HepG2 (cell line): ENCODE measurements around the gene SNCA. TPM values are rescaled to one million over a fixed set of nuclear protein-coding genes. Genes with fewer than 3 reads are reported as not detected.

Source experiments
- ATAC-seq: fragments of 200-7000 bp; cut with Tn5 transposase; 3 replicates; pipeline ENCODE4 v1.9.1; 2020; ENCODE audit warnings: mild to moderate bottlenecking, moderate library complexity
- BruUV-seq: library from RNA; stranded (reverse); fragments of 400-500 nt; replicated peaks from 2 replicates; lab custom pipeline; 2021; lab: Mats Ljungman, UMichigan
- CTCF ChIA-PET: fragments of 300-600 bp; formaldehyde crosslinking; extraction: SDS; loops from one replicate; lab custom pipeline; 2021; ENCODE audit warnings: low total read pairs, inconsistent platforms, low intra/inter-chr PET ratio; lab: Yijun Ruan, JAX
- POLR2A ChIA-PET: fragments of 350-600 bp; sonication (Branson Sonifier 250); formaldehyde crosslinking; loops from one replicate; lab custom pipeline; 2020; ENCODE audit warnings: antibody characterized with exemption, inconsistent platforms; lab: Yijun Ruan, JAX
- DNase-seq: peaks from one replicate; pipeline ENCODE4 v3.0.0-alpha.2; 2015; ENCODE audit warnings: low spot score
- FAIRE-seq: peaks from 3 replicates; lab custom pipeline; 2011; peaks lifted over from hg19 to GRCh38; lab: Jason Lieb, UNC
- H2AFZ ChIP-seq: one replicate; pipeline ENCODE4 v1.6.1; 2011; ENCODE audit warnings: low read length, inconsistent platforms
- H3K27ac ChIP-seq: fragments of 300-600 bp; 3 replicates; pipeline ENCODE4 v1.8.0; 2011; ENCODE audit warnings: mixed run types, mild to moderate bottlenecking, mixed read lengths, low read length, inconsistent platforms; ENCODE audit not compliant: insufficient read depth; ENCODE audit errors: extremely low read length
- H3K27me3 ChIP-seq, 2 experiments: fragments of 200-600 bp in 1 of 2; 2 replicates in 1 of 2; 3 replicates in 1 of 2; pipeline versions ENCODE4 v1.6.0 to v1.8.0; 2011; ENCODE audit warnings: low read length in 2 of 2, mild to moderate bottlenecking in 2 of 2, moderate library complexity in 2 of 2, inconsistent platforms in 1 of 2; ENCODE audit not compliant: insufficient read depth in 2 of 2, control insufficient read depth in 1 of 2
- H3K36me3 ChIP-seq, 2 experiments: fragments of 200-600 bp in 1 of 2; replicated peaks in 1 of 2; 2 replicates in 1 of 2; 3 replicates in 1 of 2; pipeline versions ENCODE4 v1.5.1 to v1.8.0; 2011; ENCODE audit warnings: low read length in 2 of 2, inconsistent platforms in 1 of 2; ENCODE audit not compliant: insufficient read depth in 2 of 2, control insufficient read depth in 1 of 2
- H3K4me1 ChIP-seq: 2 replicates; pipeline ENCODE4 v1.5.1; 2012; ENCODE audit warnings: low read length, inconsistent platforms; ENCODE audit not compliant: insufficient read depth
- H3K4me2 ChIP-seq: 2 replicates; pipeline ENCODE4 v1.6.0; 2011; ENCODE audit warnings: low read depth, low read length, inconsistent platforms
- H3K4me3 ChIP-seq, 3 experiments: fragments of 200-600 bp in 1 of 3; sonication (generic), shearing (Covaris generic) in 1 of 3; replicated peaks in 1 of 3; 2 replicates each; pipeline ENCODE4 v1.5.1; 2011 to 2016; ENCODE audit warnings: low read length in 3 of 3, inconsistent platforms in 2 of 3, low read depth in 2 of 3, mild to moderate bottlenecking in 2 of 3, control low read depth in 1 of 3, mixed read lengths in 1 of 3; ENCODE audit not compliant: insufficient read depth in 1 of 3
- H3K79me2 ChIP-seq: one replicate; pipeline ENCODE4 v1.6.1; 2011; ENCODE audit warnings: low read length, inconsistent platforms; ENCODE audit not compliant: insufficient read depth
- H3K9ac ChIP-seq: 2 replicates; pipeline ENCODE4 v1.6.0; 2011; ENCODE audit warnings: mild to moderate bottlenecking, low read depth, low read length, inconsistent platforms; ENCODE audit not compliant: insufficient read depth
- H3K9me3 ChIP-seq: 2 replicates; pipeline ENCODE4 v1.5.1; 2012; ENCODE audit warnings: mild to moderate bottlenecking, low read length
- H4K20me1 ChIP-seq: 2 replicates; pipeline ENCODE4 v1.6.0; 2011; ENCODE audit warnings: inconsistent platforms, mild to moderate bottlenecking, low read length, moderate library complexity; ENCODE audit not compliant: insufficient read depth
- KLF9 ChIP-seq: IDR thresholded peaks from 2 replicates; pipeline ENCODE4 v1.6.1; 2016; ENCODE audit warnings: low read depth
- MED13 ChIP-seq: sonication (generic); formaldehyde crosslinking; IDR thresholded peaks from 2 replicates; pipeline ENCODE4 v1.5.0; 2020; ENCODE audit warnings: missing genetic modification reagents
- RBM39 ChIP-seq: fragments of 200-400 bp; formaldehyde crosslinking; IDR thresholded peaks from one replicate; pipeline ENCODE4 v1.6.1; 2018; ENCODE audit warnings: antibody characterized with exemption, mild to moderate bottlenecking, low read depth, low read length; ENCODE audit not compliant: poor library complexity, severe bottlenecking
- YEATS2 ChIP-seq: sonication (generic); formaldehyde crosslinking; IDR thresholded peaks from 2 replicates; pipeline ENCODE4 v1.4.0; 2020; ENCODE audit warnings: missing genetic modification reagents, borderline replicate concordance
- ZNF20 ChIP-seq: sonication (generic); formaldehyde crosslinking; IDR thresholded peaks from 2 replicates; pipeline ENCODE4 v1.4.0; 2020; ENCODE audit warnings: mild to moderate bottlenecking, moderate library complexity, missing genetic modification reagents
- ZNF317 ChIP-seq: sonication (generic); formaldehyde crosslinking; IDR thresholded peaks from 2 replicates; pipeline ENCODE4 v1.5.0; 2020; ENCODE audit warnings: mild to moderate bottlenecking, missing genetic modification reagents
- ZNF615 ChIP-seq: sonication (generic); formaldehyde crosslinking; IDR thresholded peaks from 2 replicates; pipeline ENCODE4 v1.5.0; 2020; ENCODE audit warnings: mild to moderate bottlenecking, missing genetic modification reagents, borderline replicate concordance
- ZNF790 ChIP-seq: sonication (generic); formaldehyde crosslinking; IDR thresholded peaks from 2 replicates; pipeline ENCODE4 v1.8.0; 2022; ENCODE audit warnings: missing genetic modification reagents, mild to moderate bottlenecking, borderline replicate concordance
- ZZZ3 ChIP-seq: sonication (generic); formaldehyde crosslinking; IDR thresholded peaks from 2 replicates; pipeline ENCODE4 v1.4.0; 2020; ENCODE audit warnings: missing genetic modification reagents, mild to moderate bottlenecking, borderline replicate concordance
- WGBS: methylation state at CpG from one replicate; pipeline ENCODE4 v1.1.6; 2017; ENCODE audit warnings: low lambda C conversion rate; 5-methylcytosine and 5-hydroxymethylcytosine counted together
- in situ Hi-C: cut with HindIII; loops from 2 replicates; pipeline ENCODE4 v1.10.0; 2017; ENCODE audit warnings: low pct_unique_long_range_greater_than_20kb; ENCODE audit not compliant: extremely low pct_ligation_motif_present
- intact Hi-C: fragments of 100-400 bp; cut with micrococcal nuclease; formaldehyde crosslinking; loops from one replicate; pipeline ENCODE4 v1.10.0; 2022; ENCODE audit not compliant: unreplicated experiment
- polyA plus RNA-seq, 8 experiments: library from polyadenylated mRNA; depleted of rRNA in 3 of 8; stranded (reverse) in 7 of 8; unstranded in 1 of 8; fragments of >200 nt; fragmentation: Illumina TruSeq in 4 of 8; extraction: Trizol in 4 of 8; gene quantifications; 2 replicates each; pipeline versions ENCODE4 v1.2.1 to v1.2.3, GENCODE V29; 2011 to 2016; ENCODE audit warnings: low read depth in 4 of 8, missing spikeins in 1 of 8, mixed read lengths in 1 of 8; ENCODE audit not compliant: insufficient read depth in 1 of 8
- total RNA-seq, 5 experiments: library from RNA; depleted of rRNA; stranded (reverse); fragments of >200 nt; fragmentation: Illumina TruSeq; extraction: Trizol; gene quantifications; 2 replicates each; pipeline ENCODE4 v1.2.3, GENCODE V29; 2016; ENCODE audit warnings: low read depth in 1 of 5
- TF ChIP-seq, protein P1 (sequence below): sonication (generic); formaldehyde crosslinking; IDR thresholded peaks from 2 replicates; pipeline ENCODE4 v1.8.1; 2022; ENCODE audit warnings: low read depth, mild to moderate bottlenecking, missing genetic modification reagents
- TF ChIP-seq, protein P2 (sequence below): sonication (generic); formaldehyde crosslinking; IDR thresholded peaks from 2 replicates; pipeline ENCODE4 v1.4.0; 2020; ENCODE audit warnings: missing genetic modification reagents, borderline replicate concordance

The SNCA gene
- total and polyA plus RNA-seq, 2 of the 13 experiments (the other 11 are each of a cell fraction or from before 2014, with no cell fraction given), result not detected

- intact Hi-C loops (no loop called here), in situ Hi-C loops (no loop called here)
- Histone ChIP-seq H3K4me1 (peaks cover 11% of the 10 kb centered on the region; the same call in 1 of the 2 replicates), H3K4me2 (no peak overlapping the region), H2AFZ (no peak overlapping the region), H3K27me3 (no peaks in the 10 kb centered on the region), H3K9me3 (no peaks in the 10 kb centered on the region), H3K9ac (no peak overlapping the region), H3K79me2 (no peaks in the 10 kb centered on the region), H3K4me3 (no peak overlapping the region), H4K20me1 (no peaks in the 10 kb centered on the region), H3K27ac (no peak overlapping the region), H3K36me3 (no peaks in the 10 kb centered on the region)
- ChIA-PET CTCF (no interaction called here), POLR2A (no interaction called here)
- no peak for FAIRE-seq
- TF ChIP-seq ZNF615 (CRISPR knock-in tag) (no peak), ZNF790 (CRISPR knock-in tag) (no peak)
- BruUV-seq, result no TSS peak
- no peak for ATAC-seq
- no peak for DNase-seq
- 60% methylated on average over 2 of the region's 2 CpGs for WGBS
Measured at GRCh38 chr4:89704651-89705395, 132.1 kb downstream of the SNCA start.

- Histone ChIP-seq H3K4me1 (peaks cover 7% of the 10 kb centered on the region; the same call in 1 of the 2 replicates), H3K4me3 (no peak overlapping the region), H3K79me2 (no peaks in the 10 kb centered on the region), H3K36me3 (no peaks in the 10 kb centered on the region), H3K4me2 (no peak overlapping the region), H2AFZ (no peak overlapping the region), H3K9me3 (no peaks in the 10 kb centered on the region), H3K27me3 (no peaks in the 10 kb centered on the region), H3K27ac (no peak overlapping the region), H3K9ac (no peak overlapping the region), H4K20me1 (no peaks in the 10 kb centered on the region)
- no peak for DNase-seq
- FAIRE-seq, result no peak
- ChIA-PET CTCF (no interaction called here), POLR2A (no interaction called here)
- WGBS, result 64% methylated on average over 6 of the region's 6 CpGs
- BruUV-seq, result no TSS peak
- ATAC-seq, result no peak
- intact Hi-C loops, result no loop called here
- in situ Hi-C loops, result no loop called here
- TF ChIP-seq, protein P1, sequence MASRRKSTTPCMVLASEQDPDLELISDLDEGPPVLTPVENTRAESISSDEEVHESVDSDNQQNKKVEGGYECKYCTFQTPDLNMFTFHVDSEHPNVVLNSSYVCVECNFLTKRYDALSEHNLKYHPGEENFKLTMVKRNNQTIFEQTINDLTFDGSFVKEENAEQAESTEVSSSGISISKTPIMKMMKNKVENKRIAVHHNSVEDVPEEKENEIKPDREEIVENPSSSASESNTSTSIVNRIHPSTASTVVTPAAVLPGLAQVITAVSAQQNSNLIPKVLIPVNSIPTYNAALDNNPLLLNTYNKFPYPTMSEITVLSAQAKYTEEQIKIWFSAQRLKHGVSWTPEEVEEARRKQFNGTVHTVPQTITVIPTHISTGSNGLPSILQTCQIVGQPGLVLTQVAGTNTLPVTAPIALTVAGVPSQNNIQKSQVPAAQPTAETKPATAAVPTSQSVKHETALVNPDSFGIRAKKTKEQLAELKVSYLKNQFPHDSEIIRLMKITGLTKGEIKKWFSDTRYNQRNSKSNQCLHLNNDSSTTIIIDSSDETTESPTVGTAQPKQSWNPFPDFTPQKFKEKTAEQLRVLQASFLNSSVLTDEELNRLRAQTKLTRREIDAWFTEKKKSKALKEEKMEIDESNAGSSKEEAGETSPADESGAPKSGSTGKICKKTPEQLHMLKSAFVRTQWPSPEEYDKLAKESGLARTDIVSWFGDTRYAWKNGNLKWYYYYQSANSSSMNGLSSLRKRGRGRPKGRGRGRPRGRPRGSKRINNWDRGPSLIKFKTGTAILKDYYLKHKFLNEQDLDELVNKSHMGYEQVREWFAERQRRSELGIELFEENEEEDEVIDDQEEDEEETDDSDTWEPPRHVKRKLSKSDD (CRISPR knock-in tag), result no peak
- TF ChIP-seq RBM39 (no peak), ZZZ3 (no peak), MED13 (no peak), ZNF20 (CRISPR knock-in tag) (no peak), ZNF317 (no peak), KLF9 (no peak), YEATS2 (CRISPR knock-in tag) (no peak)
- TF ChIP-seq, protein P2, sequence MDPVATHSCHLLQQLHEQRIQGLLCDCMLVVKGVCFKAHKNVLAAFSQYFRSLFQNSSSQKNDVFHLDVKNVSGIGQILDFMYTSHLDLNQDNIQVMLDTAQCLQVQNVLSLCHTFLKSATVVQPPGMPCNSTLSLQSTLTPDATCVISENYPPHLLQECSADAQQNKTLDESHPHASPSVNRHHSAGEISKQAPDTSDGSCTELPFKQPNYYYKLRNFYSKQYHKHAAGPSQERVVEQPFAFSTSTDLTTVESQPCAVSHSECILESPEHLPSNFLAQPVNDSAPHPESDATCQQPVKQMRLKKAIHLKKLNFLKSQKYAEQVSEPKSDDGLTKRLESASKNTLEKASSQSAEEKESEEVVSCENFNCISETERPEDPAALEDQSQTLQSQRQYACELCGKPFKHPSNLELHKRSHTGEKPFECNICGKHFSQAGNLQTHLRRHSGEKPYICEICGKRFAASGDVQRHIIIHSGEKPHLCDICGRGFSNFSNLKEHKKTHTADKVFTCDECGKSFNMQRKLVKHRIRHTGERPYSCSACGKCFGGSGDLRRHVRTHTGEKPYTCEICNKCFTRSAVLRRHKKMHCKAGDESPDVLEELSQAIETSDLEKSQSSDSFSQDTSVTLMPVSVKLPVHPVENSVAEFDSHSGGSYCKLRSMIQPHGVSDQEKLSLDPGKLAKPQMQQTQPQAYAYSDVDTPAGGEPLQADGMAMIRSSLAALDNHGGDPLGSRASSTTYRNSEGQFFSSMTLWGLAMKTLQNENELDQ, result no peak
Measured at GRCh38 chr4:89703829-89704590, 133.0 kb downstream of the SNCA start.
